WTC11 (cell line): Measurements from ENCODE around the gene MMP28. TPM values are rescaled to one million over a fixed set of nuclear protein-coding genes. Genes with fewer than 3 reads are reported as not detected.

ENCODE experiments used
- ATAC-seq: fragments of 200-7000 bp; cut with Tn5 transposase; 2 replicates; pipeline ENCODE4 v1.10.0; 2021; ENCODE audit warnings: mild to moderate bottlenecking, moderate library complexity
- CTCF ChIA-PET: fragments of 300-600 bp; sonication (Branson Sonifier 250); formaldehyde crosslinking; loops from one replicate; lab custom pipeline; 2021; ENCODE audit warnings: antibody characterized with exemption; lab: Charles Lee
- POLR2A ChIA-PET: fragments of 350-600 bp; sonication (Branson Sonifier 250); formaldehyde crosslinking; loops from one replicate; lab custom pipeline; 2021; ENCODE audit warnings: antibody characterized with exemption; lab: Charles Lee
- DNase-seq: peaks from one replicate; pipeline ENCODE4 v3.0.0; 2021; ENCODE audit warnings: low spot score
- H3K27ac Mint-ChIP-seq: 2 replicates; pipeline ENCODE4 v1.8.0; 2021; ENCODE audit warnings: mixed read lengths
- H3K27me3 Mint-ChIP-seq: 2 replicates; pipeline ENCODE4 v1.8.0; 2021; ENCODE audit warnings: low read depth, mild to moderate bottlenecking, moderate library complexity, mixed read lengths
- H3K36me3 Mint-ChIP-seq: 2 replicates; pipeline ENCODE4 v1.8.0; 2021; ENCODE audit warnings: mixed read lengths
- H3K4me1 Mint-ChIP-seq: 2 replicates; pipeline ENCODE4 v1.8.0; 2022; ENCODE audit warnings: mixed read lengths
- H3K4me3 Mint-ChIP-seq: 2 replicates; pipeline ENCODE4 v1.8.0; 2021; ENCODE audit warnings: mild to moderate bottlenecking, moderate library complexity, mixed read lengths
- H3K9me3 Mint-ChIP-seq: 2 replicates; pipeline ENCODE4 v1.8.0; 2021; ENCODE audit warnings: mixed read lengths
- ATF1 ChIP-seq: sonication (generic); formaldehyde crosslinking; IDR thresholded peaks from 2 replicates; pipeline ENCODE4 v1.8.1; 2023; ENCODE audit warnings: mild to moderate bottlenecking, moderate library complexity, missing genetic modification reagents
- EMX1 ChIP-seq: fragments of 250-450 bp; sonication (Bioruptor Pico); IDR thresholded peaks from 2 replicates; pipeline ENCODE4 v1.8.0; 2021; ENCODE audit warnings: mild to moderate bottlenecking
- GABPB1 ChIP-seq: sonication (generic); formaldehyde crosslinking; IDR thresholded peaks from 2 replicates; pipeline ENCODE4 v1.8.1; 2023; ENCODE audit warnings: mild to moderate bottlenecking, missing genetic modification reagents
- GRHL2 ChIP-seq: fragments of 250-450 bp; sonication (Bioruptor Pico); IDR thresholded peaks from 2 replicates; pipeline ENCODE4 v1.8.0; 2022; ENCODE audit warnings: mild to moderate bottlenecking, moderate library complexity; ENCODE audit not compliant: insufficient replicate concordance, severe bottlenecking
- GTF2I ChIP-seq: fragments of 250-450 bp; sonication (Bioruptor Pico); conservative IDR thresholded peaks from 2 replicates; pipeline ENCODE4 v1.4.0; 2021; ENCODE audit warnings: mild to moderate bottlenecking
- HMGXB4 ChIP-seq: sonication (generic); formaldehyde crosslinking; IDR thresholded peaks from 2 replicates; pipeline ENCODE4 v1.8.1; 2023; ENCODE audit warnings: mild to moderate bottlenecking, moderate library complexity, missing genetic modification reagents
- KAT7 ChIP-seq: sonication (generic); formaldehyde crosslinking; IDR thresholded peaks from 2 replicates; pipeline ENCODE4 v1.8.1; 2023; ENCODE audit warnings: missing genetic modification reagents, mild to moderate bottlenecking, borderline replicate concordance
- NFATC4 ChIP-seq: fragments of 250-450 bp; sonication (Bioruptor Pico); IDR thresholded peaks from 2 replicates; pipeline ENCODE4 v1.9.0; 2021; ENCODE audit warnings: mild to moderate bottlenecking
- NR1H2 ChIP-seq: sonication (generic); formaldehyde crosslinking; IDR thresholded peaks from 2 replicates; pipeline ENCODE4 v1.9.0; 2021; ENCODE audit warnings: mild to moderate bottlenecking, moderate library complexity, missing genetic modification reagents
- PREB ChIP-seq: sonication (generic); formaldehyde crosslinking; IDR thresholded peaks from 2 replicates; pipeline ENCODE4 v1.8.1; 2022; ENCODE audit warnings: mild to moderate bottlenecking, missing genetic modification reagents, moderate library complexity, borderline replicate concordance
- PRRX2 ChIP-seq: fragments of 250-450 bp; sonication (Bioruptor Pico); IDR thresholded peaks from 2 replicates; pipeline ENCODE4 v1.8.0; 2021; ENCODE audit warnings: mild to moderate bottlenecking
- SMAD3 ChIP-seq: sonication (generic); formaldehyde crosslinking; IDR thresholded peaks from 2 replicates; pipeline ENCODE4 v1.8.0; 2022; ENCODE audit warnings: missing genetic modification reagents, mild to moderate bottlenecking, borderline replicate concordance
- SMAD4 ChIP-seq: sonication (generic); formaldehyde crosslinking; IDR thresholded peaks from 2 replicates; pipeline ENCODE4 v1.8.0; 2022; ENCODE audit warnings: mild to moderate bottlenecking, missing genetic modification reagents
- TEAD1 ChIP-seq: sonication (generic); formaldehyde crosslinking; IDR thresholded peaks from 2 replicates; pipeline ENCODE4 v1.8.0; 2022; ENCODE audit warnings: mild to moderate bottlenecking, missing genetic modification reagents
- TEAD4 ChIP-seq: sonication (generic); formaldehyde crosslinking; IDR thresholded peaks from 2 replicates; pipeline ENCODE4 v1.8.0; 2022; ENCODE audit warnings: mild to moderate bottlenecking, missing genetic modification reagents
- ZBTB21 ChIP-seq: sonication (generic); formaldehyde crosslinking; IDR thresholded peaks from 2 replicates; pipeline ENCODE4 v1.8.1; 2023; ENCODE audit warnings: mild to moderate bottlenecking, missing genetic modification reagents, borderline replicate concordance
- ZNF263 ChIP-seq: sonication (generic); formaldehyde crosslinking; IDR thresholded peaks from 2 replicates; pipeline ENCODE4 v1.8.1; 2022; ENCODE audit warnings: low read depth, mild to moderate bottlenecking, moderate library complexity, missing genetic modification reagents
- ZNF317 ChIP-seq: sonication (generic); formaldehyde crosslinking; IDR thresholded peaks from 2 replicates; pipeline ENCODE4 v1.8.1; 2023; ENCODE audit warnings: low read depth, mild to moderate bottlenecking, moderate library complexity, missing genetic modification reagents, borderline replicate concordance
- ZNF423 ChIP-seq: fragments of 250-450 bp; sonication (Bioruptor Pico); IDR thresholded peaks from 2 replicates; pipeline ENCODE4 v2.1.2; 2022; ENCODE audit warnings: mild to moderate bottlenecking, moderate library complexity
- total RNA-seq: library from RNA; stranded (reverse); gene quantifications from 3 replicates; pipeline ENCODE4 v1.2.3, GENCODE V29; 2021
- TF ChIP-seq, protein P1 (sequence below): fragments of 250-450 bp; sonication (Bioruptor Pico); IDR thresholded peaks from 2 replicates; pipeline ENCODE4 v2.1.2; 2022; ENCODE audit warnings: mild to moderate bottlenecking, moderate library complexity
- TF ChIP-seq, protein P2 (sequence below): sonication (generic); formaldehyde crosslinking; IDR thresholded peaks from 2 replicates; pipeline ENCODE4 v1.8.1; 2023; ENCODE audit warnings: mild to moderate bottlenecking, missing genetic modification reagents

Gene MMP28
- total RNA-seq, 1 experiment from 2014 or later, result 0.22 TPM

- no peaks in the 10 kb centered on the region for H3K27me3 Mint-ChIP-seq
- H3K4me1 Mint-ChIP-seq, result no peaks in the 10 kb centered on the region
- ATAC-seq, result no peak
- H3K36me3 Mint-ChIP-seq, result peaks cover 12% of the 10 kb centered on the region
- H3K4me3 Mint-ChIP-seq, result no peak overlapping the region
- no peaks in the 10 kb centered on the region for H3K9me3 Mint-ChIP-seq
- no peak for TF ChIP-seq SMAD4 (CRISPR knock-in tag)
- TF ChIP-seq TEAD4 (CRISPR knock-in tag), result no peak
- TF ChIP-seq PRRX2 (CRISPR knock-in tag), result no peak
- TF ChIP-seq PREB (CRISPR knock-in tag), result no peak
- TF ChIP-seq ZBTB21 (CRISPR knock-in tag), result no peak
- no peak for TF ChIP-seq GABPB1 (CRISPR knock-in tag)
- TF ChIP-seq, protein P1, sequence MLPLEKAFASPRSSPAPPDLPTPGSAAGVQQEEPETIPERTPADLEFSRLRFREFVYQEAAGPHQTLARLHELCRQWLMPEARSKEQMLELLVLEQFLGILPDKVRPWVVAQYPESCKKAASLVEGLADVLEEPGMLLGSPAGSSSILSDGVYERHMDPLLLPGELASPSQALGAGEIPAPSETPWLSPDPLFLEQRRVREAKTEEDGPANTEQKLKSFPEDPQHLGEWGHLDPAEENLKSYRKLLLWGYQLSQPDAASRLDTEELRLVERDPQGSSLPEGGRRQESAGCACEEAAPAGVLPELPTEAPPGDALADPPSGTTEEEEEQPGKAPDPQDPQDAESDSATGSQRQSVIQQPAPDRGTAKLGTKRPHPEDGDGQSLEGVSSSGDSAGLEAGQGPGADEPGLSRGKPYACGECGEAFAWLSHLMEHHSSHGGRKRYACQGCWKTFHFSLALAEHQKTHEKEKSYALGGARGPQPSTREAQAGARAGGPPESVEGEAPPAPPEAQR (CRISPR knock-in tag), result no peak
- TF ChIP-seq, all 79 proteins: peak for 0
- POLR2A ChIA-PET, result no interaction called here
- CTCF ChIA-PET, result interaction anchor here (2.6 kb wide), 1 partner anchor 46 kb away, joined by 9 read pairs; no protein-coding TSS in a partner anchor
- no peak for DNase-seq
- H3K27ac Mint-ChIP-seq, result no peak overlapping the region
Measured at GRCh38 chr17:35717475-35717874, 78.0 kb downstream of the MMP28 start.

GRCh38 chr17:35716897-35717465 lies 78.5 kb downstream of the MMP28 start:
- POLR2A ChIA-PET, result no interaction called here
- ATAC-seq (no peak), DNase-seq (no peak)
- Mint-ChIP-seq H3K27ac (no peak overlapping the region), H3K4me3 (no peak overlapping the region), H3K4me1 (no peaks in the 10 kb centered on the region)
- no peak for TF ChIP-seq ZNF263 (CRISPR knock-in tag)
- TF ChIP-seq TEAD1 (CRISPR knock-in tag), result no peak
- TF ChIP-seq GTF2I, result no peak
- no peak for TF ChIP-seq SMAD3 (CRISPR knock-in tag)
- TF ChIP-seq ZBTB21 (CRISPR knock-in tag), result no peak
- TF ChIP-seq ZNF317, result no peak
- no peak for TF ChIP-seq ZNF423
- no peak for TF ChIP-seq NFATC4
- no peak for TF ChIP-seq NR1H2 (CRISPR knock-in tag)
- no peak for TF ChIP-seq PREB (CRISPR knock-in tag)
- no peak for TF ChIP-seq EMX1
- TF ChIP-seq, protein P2, sequence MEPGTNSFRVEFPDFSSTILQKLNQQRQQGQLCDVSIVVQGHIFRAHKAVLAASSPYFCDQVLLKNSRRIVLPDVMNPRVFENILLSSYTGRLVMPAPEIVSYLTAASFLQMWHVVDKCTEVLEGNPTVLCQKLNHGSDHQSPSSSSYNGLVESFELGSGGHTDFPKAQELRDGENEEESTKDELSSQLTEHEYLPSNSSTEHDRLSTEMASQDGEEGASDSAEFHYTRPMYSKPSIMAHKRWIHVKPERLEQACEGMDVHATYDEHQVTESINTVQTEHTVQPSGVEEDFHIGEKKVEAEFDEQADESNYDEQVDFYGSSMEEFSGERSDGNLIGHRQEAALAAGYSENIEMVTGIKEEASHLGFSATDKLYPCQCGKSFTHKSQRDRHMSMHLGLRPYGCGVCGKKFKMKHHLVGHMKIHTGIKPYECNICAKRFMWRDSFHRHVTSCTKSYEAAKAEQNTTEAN, result no peak
- TF ChIP-seq GRHL2 (CRISPR knock-in tag), result no peak
- no peak for TF ChIP-seq HMGXB4 (CRISPR knock-in tag)
- no peak for TF ChIP-seq ATF1 (CRISPR knock-in tag)
- TF ChIP-seq KAT7 (CRISPR knock-in tag), result no peak
- TF ChIP-seq, all 79 proteins: peak for 0
- H3K9me3 Mint-ChIP-seq, result no peaks in the 10 kb centered on the region
- peaks cover 13% of the 10 kb centered on the region for H3K36me3 Mint-ChIP-seq
- CTCF ChIA-PET, result interaction anchor here (2.6 kb wide), 1 partner anchor 47 kb away, joined by 9 read pairs; no protein-coding TSS in a partner anchor
- H3K27me3 Mint-ChIP-seq, result no peaks in the 10 kb centered on the region
